ENCODE results near the gene VPS18. TPM values are rescaled to one million over a fixed set of nuclear protein-coding genes. Genes with fewer than 3 reads are reported as not detected.

The VPS18 gene
- total and polyA plus RNA-seq, 3 experiments from 2014 or later = 17.2 to 23.0 (median 17.8) TPM

- Mint-ChIP-seq H3K4me3 (peak overlapping the region in 1 of 7 donors; percentile 42), H3K27ac (peak overlapping the region in 1 of 8 donors; percentile 74), H3K27me3 (peaks cover 0 to 4% of the 10 kb centered on the region in 2 donors), H3K36me3 (peaks cover 0 to 1% (median 0%) of the 10 kb centered on the region in 3 donors), H3K4me1 (peaks cover 0 to 14% (median 4%) of the 10 kb centered on the region in 3 donors), H3K9me3 (no peaks in the 10 kb centered on the region)
- DNase-seq = no peak
- Histone ChIP-seq H3K27me3 (ENCODE audit: insufficient read depth, low read length, poor library complexity, severe bottlenecking) (no peaks in the 10 kb centered on the region), H3K9me3 (ENCODE audit: low read length) (no peaks in the 10 kb centered on the region), H3K27ac (ENCODE audit: low read depth, low read length) (no peak overlapping the region), H3K4me3 (ENCODE audit: low read length) (no peak overlapping the region), H3K4me1 (ENCODE audit: insufficient read depth, low read length) (peaks cover 10% of the 10 kb centered on the region), H3K36me3 (ENCODE audit: insufficient read depth, low read length) (no peaks in the 10 kb centered on the region)
- POLR2A ChIA-PET = no interaction called here
- CTCF ChIA-PET = interaction anchor here (1.4 to 8.2 kb wide), 3 partner anchors 8 to 335 kb away, joined by 3 to 64 read pairs (median 8); partner anchors contain the start of gene VPS18
Observed at GRCh38 chr15:40850576-40851112, 43.6 kb upstream of the VPS18 start.

GRCh38 chr15:40852529-40852928 is 41.7 kb upstream of the VPS18 start:
- Histone ChIP-seq H3K4me3 (ENCODE audit: low read length) (no peak overlapping the region), H3K27ac (ENCODE audit: low read depth, low read length) (no peak overlapping the region), H3K36me3 (ENCODE audit: insufficient read depth, low read length) (no peaks in the 10 kb centered on the region), H3K4me1 (ENCODE audit: insufficient read depth, low read length) (no peaks in the 10 kb centered on the region), H3K27me3 (ENCODE audit: insufficient read depth, low read length, poor library complexity, severe bottlenecking) (no peaks in the 10 kb centered on the region), H3K9me3 (ENCODE audit: low read length) (no peaks in the 10 kb centered on the region)
- H3K36me3 Mint-ChIP-seq = peaks cover 0 to 1% (median 0%) of the 10 kb centered on the region in 3 donors
- H3K4me1 Mint-ChIP-seq = peaks cover 2 to 4% (median 4%) of the 10 kb centered on the region in 3 donors
- no peak overlapping the region for H3K27ac Mint-ChIP-seq
- ChIA-PET CTCF (interaction anchor here (1.7 kb wide), 1 partner anchor 42 kb away, joined by 7 read pairs; the partner anchor contains the start of gene VPS18), POLR2A (no interaction called here)
- no peaks in the 10 kb centered on the region for H3K9me3 Mint-ChIP-seq
- peaks cover 0 to 4% of the 10 kb centered on the region in 2 donors for H3K27me3 Mint-ChIP-seq
- no peak for DNase-seq
- H3K4me3 Mint-ChIP-seq = no peak overlapping the region

GRCh38 chr15:40853241-40853890 is 40.9 kb upstream of the VPS18 start:
- H3K36me3 Mint-ChIP-seq = peaks cover 0 to 1% (median 0%) of the 10 kb centered on the region in 3 donors
- no peak for DNase-seq
- H3K27ac Mint-ChIP-seq = no peak overlapping the region
- no peaks in the 10 kb centered on the region for H3K27me3 ChIP-seq (ENCODE audit: insufficient read depth, low read length, poor library complexity, severe bottlenecking)
- H3K4me3 Mint-ChIP-seq = no peak overlapping the region
- H3K27ac ChIP-seq (ENCODE audit: low read depth, low read length) = no peak overlapping the region
- H3K9me3 ChIP-seq (ENCODE audit: low read length) = no peaks in the 10 kb centered on the region
- H3K9me3 Mint-ChIP-seq = no peaks in the 10 kb centered on the region
- POLR2A ChIA-PET = no interaction called here
- H3K4me1 ChIP-seq (ENCODE audit: insufficient read depth, low read length) = no peaks in the 10 kb centered on the region
- peaks cover 0 to 2% of the 10 kb centered on the region in 2 donors for H3K27me3 Mint-ChIP-seq
- peaks cover 0 to 6% (median 0%) of the 10 kb centered on the region in 3 donors for H3K4me1 Mint-ChIP-seq
- no peaks in the 10 kb centered on the region for H3K36me3 ChIP-seq (ENCODE audit: insufficient read depth, low read length)
- H3K4me3 ChIP-seq (ENCODE audit: low read length) = no peak overlapping the region
- CTCF ChIA-PET = interaction anchor here (1.7 kb wide), 1 partner anchor 41 kb away, joined by 7 read pairs; the partner anchor contains the start of gene VPS18

GRCh38 chr15:40854161-40854560 is 40.1 kb upstream of the VPS18 start:
- Histone ChIP-seq H3K36me3 (ENCODE audit: insufficient read depth, low read length) (no peaks in the 10 kb centered on the region), H3K9me3 (ENCODE audit: low read length) (no peaks in the 10 kb centered on the region), H3K4me1 (ENCODE audit: insufficient read depth, low read length) (no peaks in the 10 kb centered on the region), H3K4me3 (ENCODE audit: low read length) (no peak overlapping the region), H3K27ac (ENCODE audit: low read depth, low read length) (no peak overlapping the region), H3K27me3 (ENCODE audit: insufficient read depth, low read length, poor library complexity, severe bottlenecking) (no peaks in the 10 kb centered on the region)
- Mint-ChIP-seq H3K4me3 (no peak overlapping the region), H3K36me3 (peaks cover 0 to 1% (median 0%) of the 10 kb centered on the region in 3 donors), H3K9me3 (no peaks in the 10 kb centered on the region), H3K4me1 (peaks cover 3 to 10% (median 3%) of the 10 kb centered on the region in 3 donors), H3K27ac (no peak overlapping the region), H3K27me3 (peaks cover 0 to 6% of the 10 kb centered on the region in 2 donors)
- CTCF ChIA-PET = interaction anchor here (8.4 kb wide), 1 partner anchor 42 kb away, joined by 178 read pairs; the partner anchor contains the start of gene VPS18
- POLR2A ChIA-PET = no interaction called here
- DNase-seq = no peak

GRCh38 chr15:40855706-40856234 is 38.5 kb upstream of the VPS18 start:
- no peak for DNase-seq
- Mint-ChIP-seq H3K27me3 (peaks cover 0 to 9% of the 10 kb centered on the region in 2 donors), H3K36me3 (peaks cover 0 to 1% (median 0%) of the 10 kb centered on the region in 3 donors), H3K9me3 (no peaks in the 10 kb centered on the region), H3K27ac (no peak overlapping the region), H3K4me3 (no peak overlapping the region), H3K4me1 (peaks cover 6 to 15% (median 8%) of the 10 kb centered on the region in 3 donors)
- POLR2A ChIA-PET = no interaction called here
- Histone ChIP-seq H3K36me3 (ENCODE audit: insufficient read depth, low read length) (no peaks in the 10 kb centered on the region), H3K27ac (ENCODE audit: low read depth, low read length) (no peak overlapping the region), H3K4me3 (ENCODE audit: low read length) (no peak overlapping the region), H3K4me1 (ENCODE audit: insufficient read depth, low read length) (no peaks in the 10 kb centered on the region), H3K9me3 (ENCODE audit: low read length) (no peaks in the 10 kb centered on the region), H3K27me3 (ENCODE audit: insufficient read depth, low read length, poor library complexity, severe bottlenecking) (no peaks in the 10 kb centered on the region)
- CTCF ChIA-PET = interaction anchor here (4.7 to 8.4 kb wide), 2 partner anchors 9 to 40 kb away, joined by 64 to 178 read pairs; partner anchors contain the start of genes SPINT1 and VPS18

- Histone ChIP-seq H3K27ac (ENCODE audit: low read depth, low read length) (no peak overlapping the region), H3K27me3 (ENCODE audit: insufficient read depth, low read length, poor library complexity, severe bottlenecking) (no peaks in the 10 kb centered on the region), H3K9me3 (ENCODE audit: low read length) (no peaks in the 10 kb centered on the region), H3K4me3 (ENCODE audit: low read length) (no peak overlapping the region), H3K36me3 (ENCODE audit: insufficient read depth, low read length) (no peaks in the 10 kb centered on the region), H3K4me1 (ENCODE audit: insufficient read depth, low read length) (no peaks in the 10 kb centered on the region)
- H3K4me3 Mint-ChIP-seq = no peak overlapping the region
- ChIA-PET CTCF (interaction anchor here (0.9 to 8.4 kb wide), 9 partner anchors 10 to 344 kb away, joined by 3 to 178 read pairs (median 4); partner anchors contain the start of genes CCDC32, SPINT1 and VPS18), POLR2A (interaction anchor here (2.6 kb wide), 1 partner anchor 38 kb away, joined by 20 read pairs; the partner anchor contains the start of gene VPS18)
- H3K27me3 Mint-ChIP-seq = peaks cover 0 to 9% of the 10 kb centered on the region in 2 donors
- peaks cover 0 to 1% (median 0%) of the 10 kb centered on the region in 3 donors for H3K36me3 Mint-ChIP-seq
- peaks cover 6 to 15% (median 8%) of the 10 kb centered on the region in 3 donors for H3K4me1 Mint-ChIP-seq
- no peak overlapping the region for H3K27ac Mint-ChIP-seq
- DNase-seq = no peak
- no peaks in the 10 kb centered on the region for H3K9me3 Mint-ChIP-seq
Observed at GRCh38 chr15:40856746-40857145, 37.5 kb upstream of the VPS18 start.

- peak; percentile 65 to 83 (median 67) for DNase-seq
- ChIA-PET CTCF (interaction anchor here (0.7 to 8.4 kb wide), 30 partner anchors 11 to 406 kb away, joined by 3 to 178 read pairs (median 4); partner anchors contain the start of genes CCDC32, CHP1, RAD51 and SPINT1), POLR2A (interaction anchor here (0.6 to 2.6 kb wide), 2 partner anchors 36 to 336 kb away, joined by 8 to 20 read pairs; partner anchors contain the start of gene VPS18)
- Histone ChIP-seq H3K27ac (ENCODE audit: low read depth, low read length) (no peak overlapping the region), H3K4me1 (ENCODE audit: insufficient read depth, low read length) (no peaks in the 10 kb centered on the region), H3K4me3 (ENCODE audit: low read length) (no peak overlapping the region), H3K36me3 (ENCODE audit: insufficient read depth, low read length) (no peaks in the 10 kb centered on the region), H3K9me3 (ENCODE audit: low read length) (no peaks in the 10 kb centered on the region), H3K27me3 (ENCODE audit: insufficient read depth, low read length, poor library complexity, severe bottlenecking) (no peaks in the 10 kb centered on the region)
- peaks cover 6 to 15% (median 8%) of the 10 kb centered on the region in 3 donors for H3K4me1 Mint-ChIP-seq
- no peak overlapping the region for H3K4me3 Mint-ChIP-seq
- peaks cover 2 to 11% of the 10 kb centered on the region in 2 donors for H3K27me3 Mint-ChIP-seq
- H3K9me3 Mint-ChIP-seq = no peaks in the 10 kb centered on the region
- H3K36me3 Mint-ChIP-seq = peaks cover 0 to 1% (median 0%) of the 10 kb centered on the region in 3 donors
- H3K27ac Mint-ChIP-seq = peak overlapping the region in 3 of 8 donors; percentile 8 to 41 (median 24)
Observed at GRCh38 chr15:40857601-40858341, 36.5 kb upstream of the VPS18 start.

Data from CD8-positive, alpha-beta memory T cell (primary cell).